Ovary (tissue), 9 donors: Measurements from ENCODE around the gene POLD3. TPM values are rescaled to one million over a fixed set of nuclear protein-coding genes. Genes with fewer than 3 reads are reported as not detected.
"Not testable (repeated sequence)": the region's sequence is repeated elsewhere in the genome, so short reads cannot be mapped to it uniquely, and the experiment has no call there.

Experiments
- DNase-seq, 5 donors: peaks; one replicate each; pipeline ENCODE4 v3.0.0-alpha.2; 2019 to 2020
- H3K27ac ChIP-seq, 2 donors: fragments of 200-600 bp; one replicate each; pipeline versions ENCODE4 v1.5.1 to v1.8.0; 2019 to 2022
- H3K27me3 ChIP-seq: fragments of 200-600 bp; one replicate; pipeline ENCODE4 v1.8.0; 2022
- H3K36me3 ChIP-seq: fragments of 200-600 bp; sonication (generic); one replicate; pipeline ENCODE4 v1.5.1; 2019
- H3K4me1 ChIP-seq: one replicate; pipeline ENCODE4 v1.8.1; 2013; ENCODE audit warnings: mild to moderate bottlenecking, moderate library complexity; ENCODE audit not compliant: insufficient read depth
- H3K4me3 ChIP-seq: fragments of 200-600 bp; sonication (generic); one replicate; pipeline ENCODE4 v1.5.1; 2017
- H3K9me3 ChIP-seq, 2 donors: fragments of 200-600 bp in 1 of 2; sonication (generic) in 1 of 2; one replicate each; pipeline versions ENCODE4 v1.5.1 to v1.8.1; 2013 to 2019; ENCODE audit warnings: mild to moderate bottlenecking in 1 of 2, moderate library complexity in 1 of 2
- CTCF ChIP-seq, 3 donors: fragments of 450-650 bp in 2 of 3; fragments of 200-600 bp in 1 of 3; IDR thresholded peaks; one replicate each; pipeline versions ENCODE4 v1.5.1 to v1.8.0; 2016 to 2022; ENCODE audit warnings: antibody characterized with exemption in 3 of 3, mild to moderate bottlenecking in 1 of 3
- EP300 ChIP-seq: sonication (generic); formaldehyde crosslinking; IDR thresholded peaks from one replicate; pipeline ENCODE4 v1.6.1; 2017; ENCODE audit warnings: antibody characterized with exemption
- POLR2A ChIP-seq: fragments of 450-650 bp; IDR thresholded peaks from one replicate; pipeline ENCODE4 v1.6.1; 2017; ENCODE audit warnings: antibody characterized with exemption, mild to moderate bottlenecking, moderate library complexity
- WGBS, 3 donors: extraction: QIAGEN DNeasy Blood & Tissue Kit in 1 of 3; methylation state at CpG; one replicate each; pipeline versions ENCODE4 v1.1.5 to v1.1.7; 2013 to 2017; 5-methylcytosine and 5-hydroxymethylcytosine counted together
- intact Hi-C, 4 donors: fragments of 100-400 bp; cut with DNase I; formaldehyde crosslinking; loops; one replicate each; pipeline versions ENCODE4 v1.11.0 to v1.15.1; 2022 to 2023
- polyA plus RNA-seq, 2 donors: library from polyadenylated mRNA; stranded (reverse); fragments of 200-250 nt in 1 of 2; fragments of 350-450 nt in 1 of 2; fragmentation: Illumina TruSeq in 1 of 2; extraction: RNeasy Lipid Tissue Mini Kit (QIAGEN cat#74804) in 1 of 2; gene quantifications; one replicate each; pipeline ENCODE4 v1.2.3, GENCODE V29; 2013 to 2014
- total RNA-seq, 7 donors: library from RNA; depleted of rRNA in 2 of 7; stranded (reverse); fragments of >200 nt in 2 of 7; fragmentation: NEBNext Ultra II Directional in 3 of 7; extraction: Animal tissue kit (Norgen Biotek cat#: 25700) in 3 of 7; gene quantifications; one replicate each; pipeline versions ENCODE4 v1.1.0 to v1.2.4, GENCODE V29; 2016 to 2023
- donor health status: DM: no; HTN: no; CAD: no; lungs with moderate emphysema.
- donor health status: DM: no; HTN: no; CAD: no.
- donor health status: Bipolar disorder and iron deficiency.
- donor health status: DM: yes; HTN: yes; CAD: no.
- donor health status: DM: no; HTN: no; CAD: no.
- donor health status: DM: yes; HTN: yes; CAD: no.

POLD3 gene
- total and polyA plus RNA-seq, 9 donors = 8.2 to 19.0 (median 17.0) TPM

DNA sequence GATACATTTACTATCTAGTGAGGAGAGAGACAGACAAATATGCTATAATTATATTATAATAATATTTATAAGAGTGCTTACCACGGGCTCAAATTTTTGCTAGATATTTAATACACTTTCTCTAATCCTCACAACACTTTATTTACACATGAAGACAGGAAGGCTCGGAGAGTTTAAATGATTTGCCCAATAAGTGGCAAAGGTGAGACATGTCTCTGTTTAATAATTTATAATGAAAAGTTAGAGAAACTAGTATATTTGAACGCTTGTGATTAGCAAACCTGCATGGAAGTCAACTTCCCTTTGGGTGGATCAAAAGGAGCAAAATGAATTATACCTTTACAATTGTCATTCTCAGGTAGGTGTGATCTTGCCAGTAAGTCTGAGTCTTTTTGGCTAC lies 55.4 kb downstream of the POLD3 start:
- H3K4me1 ChIP-seq = no peaks in the 10 kb centered on the region

GRCh38 chr11:74648894-74649293 lies 56.5 kb downstream of the POLD3 start:
- TF ChIP-seq CTCF (IDR thresholded peaks at IDR 0.05) = no peak
- no peak for TF ChIP-seq POLR2A
- TF ChIP-seq EP300 = no peak
- no peaks in the 10 kb centered on the region for H3K4me1 ChIP-seq
- H3K9me3 ChIP-seq = no peaks in the 10 kb centered on the region
- no peak for DNase-seq
- 89 to 97% (median 95%) methylated on average over 4 of the region's 4 CpGs for WGBS, 3 donors
- H3K27me3 ChIP-seq = no peaks in the 10 kb centered on the region
- no peak overlapping the region for H3K27ac ChIP-seq
- intact Hi-C loops = no loop called here
- H3K4me3 ChIP-seq = no peak overlapping the region
- H3K36me3 ChIP-seq = no peaks in the 10 kb centered on the region

More for the DNA sequence above, 55.4 kb downstream of the POLD3 start:
- no peak overlapping the region for H3K4me3 ChIP-seq
- intact Hi-C loops = no loop called here
- H3K36me3 ChIP-seq = no peaks in the 10 kb centered on the region
- 93 to 94% (median 94%) methylated on average over 3 of the region's 3 CpGs for WGBS, 3 donors
- no peaks in the 10 kb centered on the region for H3K9me3 ChIP-seq
- no peak overlapping the region for H3K27ac ChIP-seq
- no peak for DNase-seq
- TF ChIP-seq CTCF (IDR thresholded peaks at IDR 0.05) = no peak
- TF ChIP-seq POLR2A = no peak
- TF ChIP-seq EP300 = no peak
- no peaks in the 10 kb centered on the region for H3K27me3 ChIP-seq

DNA sequence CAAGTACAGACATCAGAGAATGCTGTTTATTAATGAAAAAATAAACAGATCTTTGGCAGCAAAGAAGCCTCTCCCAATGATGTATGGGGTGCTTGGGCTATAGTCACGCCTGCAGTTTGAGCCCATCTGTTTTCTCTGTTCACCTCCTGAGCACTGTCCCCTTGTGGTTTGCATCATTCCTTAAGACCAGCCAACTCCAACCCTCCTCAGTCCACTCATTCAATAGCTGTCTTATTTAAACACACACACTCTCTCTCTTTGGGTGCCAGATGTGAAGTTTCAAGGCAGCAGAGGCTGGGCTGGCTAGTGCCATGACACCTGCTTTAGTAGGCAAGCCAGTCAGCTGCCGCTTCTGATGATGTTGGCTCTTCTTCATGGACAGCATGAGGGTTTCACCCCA lies 58.1 kb downstream of the POLD3 start:
- no peaks in the 10 kb centered on the region for H3K4me1 ChIP-seq
- H3K27me3 ChIP-seq = no peaks in the 10 kb centered on the region
- no peak for TF ChIP-seq EP300
- no peak for TF ChIP-seq CTCF (IDR thresholded peaks at IDR 0.05)
- TF ChIP-seq POLR2A = no peak
- no peak overlapping the region for H3K4me3 ChIP-seq
- H3K36me3 ChIP-seq = no peaks in the 10 kb centered on the region
- H3K27ac ChIP-seq = no peak overlapping the region
- WGBS, 3 donors = 62 to 67% (median 63%) methylated on average over 2 of the region's 2 CpGs
- no peak for DNase-seq
- H3K9me3 ChIP-seq = no peaks in the 10 kb centered on the region
- intact Hi-C loops = no loop called here

DNA sequence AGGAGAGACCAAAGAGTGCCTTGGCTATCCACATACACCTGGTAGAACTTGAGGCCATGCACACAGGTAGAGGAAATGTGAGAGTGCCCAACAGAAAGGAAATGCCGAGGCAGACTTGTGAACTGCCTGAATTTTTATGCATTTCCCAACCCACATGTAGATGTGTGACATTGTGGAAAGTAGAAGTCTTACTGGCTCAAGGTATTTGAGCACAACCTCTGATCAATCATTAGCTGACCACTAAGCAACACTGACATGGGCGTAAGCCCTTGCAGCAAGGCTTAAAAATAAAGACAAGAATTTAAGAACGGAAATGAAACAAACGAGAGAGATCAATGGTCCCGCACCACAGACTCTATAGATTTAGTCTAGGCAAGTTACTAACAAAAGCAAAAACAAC lies 62.6 kb downstream of the POLD3 start:
- Histone ChIP-seq H3K27ac (no peak overlapping the region), H3K4me1 (no peaks in the 10 kb centered on the region), H3K9me3 (no peaks in the 10 kb centered on the region), H3K4me3 (no peak overlapping the region), H3K36me3 (no peaks in the 10 kb centered on the region), H3K27me3 (no peaks in the 10 kb centered on the region)
- intact Hi-C loops = no loop called here
- no peak for TF ChIP-seq EP300
- no peak for TF ChIP-seq POLR2A
- no peak for TF ChIP-seq CTCF (IDR thresholded peaks at IDR 0.05)
- no peak for DNase-seq
- 95 to 98% (median 97%) methylated on average over 5 of the region's 5 CpGs for WGBS, 3 donors

DNA sequence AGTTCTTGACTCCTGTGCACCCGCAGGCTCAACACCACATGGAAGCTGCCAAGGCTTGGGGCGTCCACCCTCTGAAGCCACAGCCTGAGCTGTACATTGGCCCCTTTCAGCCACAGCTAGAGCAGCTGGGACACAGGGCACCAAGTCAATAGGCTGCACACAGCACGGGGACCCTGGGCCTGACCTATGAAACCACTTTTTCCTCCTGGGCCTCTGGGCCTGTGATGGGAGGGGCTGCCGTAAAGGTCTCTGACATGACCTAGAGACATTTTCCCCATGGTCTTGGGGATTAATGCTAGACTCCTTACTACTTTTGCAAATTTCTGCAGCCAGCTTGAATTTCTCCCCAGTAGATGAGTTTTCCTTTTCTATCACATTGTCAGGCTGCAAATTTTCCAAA lies 66.7 kb downstream of the POLD3 start:
- H3K27ac ChIP-seq, H3K4me1 ChIP-seq, intact Hi-C loops, H3K4me3 ChIP-seq, H3K27me3 ChIP-seq, H3K9me3 ChIP-seq, H3K36me3 ChIP-seq, DNase-seq: not testable (repeated sequence)
- 85 to 89% (median 88%) methylated on average over 4 of the region's 4 CpGs for WGBS, 3 donors
